GM23338 (cell line): ENCODE data around the gene VCX2.
"Not testable (repeated sequence)": the region's sequence is repeated elsewhere in the genome, so short reads cannot be mapped to it uniquely, and the experiment has no call there.

Experiments
- EZH2 ChIP-seq: fragments of 200-600 bp; sonication (generic); IDR thresholded peaks from one replicate; pipeline ENCODE4 v1.8.0; 2017; ENCODE audit warnings: antibody characterized with exemption, mild to moderate bottlenecking, low read depth; ENCODE audit not compliant: unreplicated experiment
- TF ChIP-seq, protein P1 (sequence below), 2 experiments: fragments of 200-600 bp in 1 of 2; sonication (generic) in 1 of 2; conservative IDR thresholded peaks; 2 replicates each; pipeline versions ENCODE4 v1.5.1 to v1.6.1; 2016 to 2017; ENCODE audit warnings: antibody characterized with exemption in 2 of 2, low read depth in 2 of 2, mild to moderate bottlenecking in 2 of 2, moderate library complexity in 1 of 2

DNA sequence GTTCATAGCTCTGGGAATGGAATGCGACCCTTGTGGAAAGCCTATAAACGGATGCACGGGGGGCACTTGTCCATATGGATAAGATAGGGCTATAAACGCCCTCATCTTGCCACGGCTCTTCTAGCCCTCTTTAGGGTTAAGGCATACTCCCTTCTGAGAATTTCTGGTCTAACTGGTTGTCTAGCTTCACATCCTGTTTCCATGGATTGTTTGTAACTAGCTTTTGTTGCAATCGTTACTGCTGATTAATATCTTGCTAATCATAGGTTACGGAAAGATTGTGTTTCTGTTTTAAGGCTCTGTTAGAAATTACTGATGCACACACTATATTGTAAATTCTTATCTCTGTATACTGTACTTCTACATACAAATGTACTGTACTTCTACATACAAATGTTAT is 17.1 kb downstream of the VCX2 start:
- TF ChIP-seq, protein P1, sequence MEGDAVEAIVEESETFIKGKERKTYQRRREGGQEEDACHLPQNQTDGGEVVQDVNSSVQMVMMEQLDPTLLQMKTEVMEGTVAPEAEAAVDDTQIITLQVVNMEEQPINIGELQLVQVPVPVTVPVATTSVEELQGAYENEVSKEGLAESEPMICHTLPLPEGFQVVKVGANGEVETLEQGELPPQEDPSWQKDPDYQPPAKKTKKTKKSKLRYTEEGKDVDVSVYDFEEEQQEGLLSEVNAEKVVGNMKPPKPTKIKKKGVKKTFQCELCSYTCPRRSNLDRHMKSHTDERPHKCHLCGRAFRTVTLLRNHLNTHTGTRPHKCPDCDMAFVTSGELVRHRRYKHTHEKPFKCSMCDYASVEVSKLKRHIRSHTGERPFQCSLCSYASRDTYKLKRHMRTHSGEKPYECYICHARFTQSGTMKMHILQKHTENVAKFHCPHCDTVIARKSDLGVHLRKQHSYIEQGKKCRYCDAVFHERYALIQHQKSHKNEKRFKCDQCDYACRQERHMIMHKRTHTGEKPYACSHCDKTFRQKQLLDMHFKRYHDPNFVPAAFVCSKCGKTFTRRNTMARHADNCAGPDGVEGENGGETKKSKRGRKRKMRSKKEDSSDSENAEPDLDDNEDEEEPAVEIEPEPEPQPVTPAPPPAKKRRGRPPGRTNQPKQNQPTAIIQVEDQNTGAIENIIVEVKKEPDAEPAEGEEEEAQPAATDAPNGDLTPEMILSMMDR (conservative IDR thresholded peaks at IDR 0.05; ENCODE audit: low read depth in 2 of 2): not testable (repeated sequence)
- not testable (repeated sequence) for TF ChIP-seq EZH2
